Measurements from ENCODE around the gene ASB10.

The ASB10 gene

GRCh38 chr7:151140826-151141225 lies 46.2 kb downstream of the ASB10 start:
- DNase-seq (ENCODE audit: low spot score in 2 of 2) (no peak), ATAC-seq (replicated peaks; ENCODE audit: extremely low read depth, poor library complexity, severe bottlenecking) (no peak)
- Mint-ChIP-seq H3K9me3 (no peaks in the 10 kb centered on the region), H3K27ac (ENCODE audit: low read depth) (no peak overlapping the region), H3K36me3 (ENCODE audit: insufficient read depth) (peaks cover 5% of the 10 kb centered on the region), H3K4me1 (no peaks in the 10 kb centered on the region), H3K27me3 (no peaks in the 10 kb centered on the region), H3K4me3 (no peak overlapping the region)

GRCh38 chr7:151139791-151140190 lies 47.3 kb downstream of the ASB10 start:
- no peaks in the 10 kb centered on the region for H3K9me3 Mint-ChIP-seq
- no peak overlapping the region for H3K4me3 Mint-ChIP-seq
- peak overlapping the region; percentile 61 for H3K27ac Mint-ChIP-seq (ENCODE audit: low read depth)

GRCh38 chr7:151139071-151139790 lies 47.8 kb downstream of the ASB10 start:
- no peaks in the 10 kb centered on the region for H3K9me3 Mint-ChIP-seq
- H3K4me1 Mint-ChIP-seq: no peaks in the 10 kb centered on the region
- H3K36me3 Mint-ChIP-seq (ENCODE audit: insufficient read depth): peaks cover 1% of the 10 kb centered on the region
- no peak overlapping the region for H3K4me3 Mint-ChIP-seq
- no peak for DNase-seq (ENCODE audit: low spot score in 2 of 2)
- H3K27ac Mint-ChIP-seq (ENCODE audit: low read depth): peak overlapping the region; percentile 61
- no peak for ATAC-seq (replicated peaks; ENCODE audit: extremely low read depth, poor library complexity, severe bottlenecking)
- H3K27me3 Mint-ChIP-seq: no peaks in the 10 kb centered on the region

More at GRCh38 chr7:151139791-151140190, 47.3 kb downstream of the ASB10 start:
- Mint-ChIP-seq H3K36me3 (ENCODE audit: insufficient read depth) (peaks cover 3% of the 10 kb centered on the region), H3K27me3 (no peaks in the 10 kb centered on the region), H3K4me1 (no peaks in the 10 kb centered on the region)
- DNase-seq (ENCODE audit: low spot score in 2 of 2) (no peak), ATAC-seq (replicated peaks; ENCODE audit: extremely low read depth, poor library complexity, severe bottlenecking) (no peak)

GRCh38 chr7:151138153-151138851 lies 48.7 kb downstream of the ASB10 start:
- Mint-ChIP-seq H3K9me3 (no peaks in the 10 kb centered on the region), H3K27me3 (no peaks in the 10 kb centered on the region), H3K27ac (ENCODE audit: low read depth) (no peak overlapping the region), H3K4me3 (no peak overlapping the region), H3K4me1 (no peaks in the 10 kb centered on the region), H3K36me3 (ENCODE audit: insufficient read depth) (peaks cover 1% of the 10 kb centered on the region)
- ATAC-seq (replicated peaks; ENCODE audit: extremely low read depth, poor library complexity, severe bottlenecking): no peak
- DNase-seq (ENCODE audit: low spot score in 2 of 2): no peak

- Mint-ChIP-seq H3K27ac (ENCODE audit: low read depth) (no peak overlapping the region), H3K4me3 (no peak overlapping the region), H3K27me3 (no peaks in the 10 kb centered on the region), H3K4me1 (no peaks in the 10 kb centered on the region), H3K36me3 (ENCODE audit: insufficient read depth) (peaks cover under 1% of the 10 kb centered on the region), H3K9me3 (no peaks in the 10 kb centered on the region)
- ATAC-seq (replicated peaks; ENCODE audit: extremely low read depth, poor library complexity, severe bottlenecking): no peak
- DNase-seq (ENCODE audit: low spot score in 2 of 2): no peak
These were observed 49.3 kb downstream of the ASB10 start for GRCh38 chr7:151137791-151138152.

GRCh38 chr7:151137076-151137675 lies 49.9 kb downstream of the ASB10 start:
- DNase-seq (ENCODE audit: low spot score in 2 of 2) (no peak), ATAC-seq (replicated peaks; ENCODE audit: extremely low read depth, poor library complexity, severe bottlenecking) (no peak)
- H3K36me3 Mint-ChIP-seq (ENCODE audit: insufficient read depth): no peaks in the 10 kb centered on the region
- no peaks in the 10 kb centered on the region for H3K4me1 Mint-ChIP-seq
- H3K9me3 Mint-ChIP-seq: no peaks in the 10 kb centered on the region
- no peak overlapping the region for H3K4me3 Mint-ChIP-seq
- H3K27me3 Mint-ChIP-seq: no peaks in the 10 kb centered on the region
- H3K27ac Mint-ChIP-seq (ENCODE audit: low read depth): no peak overlapping the region

GRCh38 chr7:151135866-151136843 lies 50.9 kb downstream of the ASB10 start:
- H3K4me3 Mint-ChIP-seq: no peak overlapping the region
- H3K4me1 Mint-ChIP-seq: no peaks in the 10 kb centered on the region
- H3K27me3 Mint-ChIP-seq: no peaks in the 10 kb centered on the region
- DNase-seq (ENCODE audit: low spot score in 2 of 2) (no peak), ATAC-seq (replicated peaks; ENCODE audit: extremely low read depth, poor library complexity, severe bottlenecking) (no peak)
- no peak overlapping the region for H3K27ac Mint-ChIP-seq (ENCODE audit: low read depth)
- no peaks in the 10 kb centered on the region for H3K36me3 Mint-ChIP-seq (ENCODE audit: insufficient read depth)
- no peaks in the 10 kb centered on the region for H3K9me3 Mint-ChIP-seq

GRCh38 chr7:151135525-151135845 lies 51.6 kb downstream of the ASB10 start:
- ATAC-seq (replicated peaks; ENCODE audit: extremely low read depth, poor library complexity, severe bottlenecking) (no peak), DNase-seq (ENCODE audit: low spot score in 2 of 2) (no peak)
- Mint-ChIP-seq H3K4me3 (no peak overlapping the region), H3K36me3 (ENCODE audit: insufficient read depth) (no peaks in the 10 kb centered on the region), H3K4me1 (no peaks in the 10 kb centered on the region), H3K9me3 (no peaks in the 10 kb centered on the region), H3K27ac (ENCODE audit: low read depth) (no peak overlapping the region), H3K27me3 (no peaks in the 10 kb centered on the region)

GRCh38 chr7:151134743-151135524 lies 52.1 kb downstream of the ASB10 start:
- no peak overlapping the region for H3K4me3 Mint-ChIP-seq
- no peaks in the 10 kb centered on the region for H3K36me3 Mint-ChIP-seq (ENCODE audit: insufficient read depth)
- no peaks in the 10 kb centered on the region for H3K9me3 Mint-ChIP-seq
- no peak overlapping the region for H3K27ac Mint-ChIP-seq (ENCODE audit: low read depth)
- no peak for DNase-seq (ENCODE audit: low spot score in 2 of 2)
- no peaks in the 10 kb centered on the region for H3K4me1 Mint-ChIP-seq
- ATAC-seq (replicated peaks; ENCODE audit: extremely low read depth, poor library complexity, severe bottlenecking): no peak
- H3K27me3 Mint-ChIP-seq: no peaks in the 10 kb centered on the region

- H3K9me3 Mint-ChIP-seq: no peaks in the 10 kb centered on the region
These were observed 52.9 kb downstream of the ASB10 start for GRCh38 chr7:151133986-151134742.

GRCh38 chr7:151133266-151133985 lies 53.6 kb downstream of the ASB10 start:
- Mint-ChIP-seq H3K27ac (ENCODE audit: low read depth) (no peak overlapping the region), H3K4me3 (no peak overlapping the region), H3K27me3 (no peaks in the 10 kb centered on the region), H3K9me3 (no peaks in the 10 kb centered on the region), H3K36me3 (ENCODE audit: insufficient read depth) (no peaks in the 10 kb centered on the region), H3K4me1 (no peaks in the 10 kb centered on the region)
- DNase-seq (ENCODE audit: low spot score in 2 of 2) (no peak), ATAC-seq (replicated peaks; ENCODE audit: extremely low read depth, poor library complexity, severe bottlenecking) (no peak)

More at GRCh38 chr7:151133986-151134742, 52.9 kb downstream of the ASB10 start:
- Mint-ChIP-seq H3K27ac (ENCODE audit: low read depth) (no peak overlapping the region), H3K4me1 (no peaks in the 10 kb centered on the region), H3K36me3 (ENCODE audit: insufficient read depth) (no peaks in the 10 kb centered on the region), H3K4me3 (no peak overlapping the region), H3K27me3 (no peaks in the 10 kb centered on the region)
- no peak for ATAC-seq (replicated peaks; ENCODE audit: extremely low read depth, poor library complexity, severe bottlenecking)
- DNase-seq (ENCODE audit: low spot score in 2 of 2): no peak
